Panc1 (cell line): ENCODE data around the gene CACNA2D3. TPM values are rescaled to one million over a fixed set of nuclear protein-coding genes. Genes with fewer than 3 reads are reported as not detected.

Experiments used
- ATAC-seq: fragments of 200-7000 bp; cut with Tn5 transposase; 2 replicates; pipeline ENCODE4 v1.9.1; 2020; ENCODE audit warnings: mild to moderate bottlenecking, moderate library complexity
- BruUV-seq: library from RNA; stranded (reverse); fragments of 400-500 nt; replicated peaks from 2 replicates; lab custom pipeline; 2021; lab: Mats Ljungman, UMichigan
- CTCF ChIA-PET: fragments of 300-600 bp; sonication (Branson Sonifier 250); formaldehyde crosslinking; loops from one replicate; lab custom pipeline; 2022; ENCODE audit warnings: antibody characterized with exemption; lab: Charles Lee
- POLR2A ChIA-PET: fragments of 300-600 bp; sonication (Branson Sonifier 250); formaldehyde crosslinking; loops from one replicate; lab custom pipeline; 2022; ENCODE audit warnings: antibody characterized with exemption; lab: Charles Lee
- DNase-seq: peaks from one replicate; pipeline ENCODE4 v3.0.0-alpha.2; 2010; ENCODE audit warnings: low read depth, low spot score
- H3K27ac ChIP-seq: 2 replicates; pipeline ENCODE4 v1.5.1; 2011; ENCODE audit warnings: mild to moderate bottlenecking, low read length, inconsistent platforms
- H3K27me3 ChIP-seq: fragments of 200-500 bp; sonication (Bioruptor generic); 2 replicates; pipeline ENCODE4 v1.6.0; 2014; ENCODE audit warnings: low read length, inconsistent platforms; ENCODE audit not compliant: control insufficient read depth, insufficient read depth
- H3K36me3 ChIP-seq: fragments of 200-500 bp; sonication (Bioruptor generic); 2 replicates; pipeline ENCODE4 v1.5.1; 2014; ENCODE audit warnings: inconsistent platforms, mild to moderate bottlenecking, low read length, moderate library complexity; ENCODE audit not compliant: control insufficient read depth, insufficient read depth
- H3K4me1 ChIP-seq: 2 replicates; pipeline ENCODE4 v1.5.1; 2011; ENCODE audit warnings: inconsistent platforms, mild to moderate bottlenecking, low read length, moderate library complexity; ENCODE audit not compliant: control insufficient read depth, insufficient read depth
- H3K4me3 ChIP-seq, 2 experiments: 2 replicates each; pipeline ENCODE4 v1.5.1; 2011 to 2012; ENCODE audit warnings: low read depth in 2 of 2, low read length in 2 of 2, mild to moderate bottlenecking in 2 of 2, inconsistent platforms in 1 of 2, moderate library complexity in 1 of 2
- H3K9me3 ChIP-seq: fragments of 200-500 bp; sonication (Bioruptor generic); 2 replicates; pipeline ENCODE4 v1.5.1; 2014; ENCODE audit warnings: low read depth, mild to moderate bottlenecking, inconsistent platforms, low read length, moderate library complexity; ENCODE audit not compliant: control insufficient read depth, insufficient read depth
- CTCF ChIP-seq: fragments of 450-650 bp; IDR thresholded peaks from 2 replicates; pipeline ENCODE4 v1.5.1; 2017; ENCODE audit warnings: mild to moderate bottlenecking
- POLR2AphosphoS5 ChIP-seq: IDR thresholded peaks from 2 replicates; pipeline ENCODE4 v1.6.1; 2012; ENCODE audit warnings: mild to moderate bottlenecking, low read depth, low read length, moderate library complexity
- SIN3A ChIP-seq: IDR thresholded peaks from 2 replicates; pipeline ENCODE4 v1.6.1; 2012; ENCODE audit warnings: low read depth, mild to moderate bottlenecking, low read length, moderate library complexity, borderline replicate concordance; ENCODE audit not compliant: insufficient read depth
- TCF7L2 ChIP-seq: IDR thresholded peaks from 2 replicates; pipeline ENCODE4 v1.6.1; 2011; ENCODE audit warnings: mild to moderate bottlenecking, low read depth, low read length, inconsistent platforms
- in situ Hi-C: cut with HindIII; loops from 2 replicates; pipeline ENCODE4 v1.10.0; 2016; ENCODE audit warnings: low sequenced_read_pairs, low pct_unique_long_range_greater_than_20kb
- intact Hi-C: fragments of 100-400 bp; cut with micrococcal nuclease; formaldehyde crosslinking; loops from one replicate; pipeline ENCODE4 v1.10.0; 2022; ENCODE audit not compliant: unreplicated experiment
- total RNA-seq: library from RNA; stranded (reverse); gene quantifications from one replicate; pipeline ENCODE4 v1.2.1, GENCODE V29; 2021; ENCODE audit not compliant: unreplicated experiment
- TF ChIP-seq, protein P1 (sequence below), 2 experiments: IDR thresholded peaks; 2 replicates each; pipeline ENCODE4 v1.6.1; 2011 to 2012; ENCODE audit warnings: low read depth in 2 of 2, control low read depth in 1 of 2, low read length in 1 of 2, mild to moderate bottlenecking in 1 of 2, moderate library complexity in 1 of 2; ENCODE audit not compliant: insufficient read depth in 1 of 2

CACNA2D3 gene
- total RNA-seq, 1 experiment from 2014 or later: 0.41 TPM

- ChIA-PET CTCF (no interaction called here), POLR2A (no interaction called here)
- DNase-seq (no peak), ATAC-seq (no peak)
- Histone ChIP-seq H3K9me3 (no peaks in the 10 kb centered on the region), H3K27ac (no peak overlapping the region), H3K4me3 (no peak overlapping the region), H3K4me1 (no peaks in the 10 kb centered on the region), H3K36me3 (no peaks in the 10 kb centered on the region), H3K27me3 (no peaks in the 10 kb centered on the region)
- in situ Hi-C loops (no loop called here), intact Hi-C loops (no loop called here)
- no TSS peak for BruUV-seq
- no peak for TF ChIP-seq POLR2AphosphoS5
- no peak for TF ChIP-seq SIN3A
- no peak for TF ChIP-seq TCF7L2
- TF ChIP-seq, protein P1, sequence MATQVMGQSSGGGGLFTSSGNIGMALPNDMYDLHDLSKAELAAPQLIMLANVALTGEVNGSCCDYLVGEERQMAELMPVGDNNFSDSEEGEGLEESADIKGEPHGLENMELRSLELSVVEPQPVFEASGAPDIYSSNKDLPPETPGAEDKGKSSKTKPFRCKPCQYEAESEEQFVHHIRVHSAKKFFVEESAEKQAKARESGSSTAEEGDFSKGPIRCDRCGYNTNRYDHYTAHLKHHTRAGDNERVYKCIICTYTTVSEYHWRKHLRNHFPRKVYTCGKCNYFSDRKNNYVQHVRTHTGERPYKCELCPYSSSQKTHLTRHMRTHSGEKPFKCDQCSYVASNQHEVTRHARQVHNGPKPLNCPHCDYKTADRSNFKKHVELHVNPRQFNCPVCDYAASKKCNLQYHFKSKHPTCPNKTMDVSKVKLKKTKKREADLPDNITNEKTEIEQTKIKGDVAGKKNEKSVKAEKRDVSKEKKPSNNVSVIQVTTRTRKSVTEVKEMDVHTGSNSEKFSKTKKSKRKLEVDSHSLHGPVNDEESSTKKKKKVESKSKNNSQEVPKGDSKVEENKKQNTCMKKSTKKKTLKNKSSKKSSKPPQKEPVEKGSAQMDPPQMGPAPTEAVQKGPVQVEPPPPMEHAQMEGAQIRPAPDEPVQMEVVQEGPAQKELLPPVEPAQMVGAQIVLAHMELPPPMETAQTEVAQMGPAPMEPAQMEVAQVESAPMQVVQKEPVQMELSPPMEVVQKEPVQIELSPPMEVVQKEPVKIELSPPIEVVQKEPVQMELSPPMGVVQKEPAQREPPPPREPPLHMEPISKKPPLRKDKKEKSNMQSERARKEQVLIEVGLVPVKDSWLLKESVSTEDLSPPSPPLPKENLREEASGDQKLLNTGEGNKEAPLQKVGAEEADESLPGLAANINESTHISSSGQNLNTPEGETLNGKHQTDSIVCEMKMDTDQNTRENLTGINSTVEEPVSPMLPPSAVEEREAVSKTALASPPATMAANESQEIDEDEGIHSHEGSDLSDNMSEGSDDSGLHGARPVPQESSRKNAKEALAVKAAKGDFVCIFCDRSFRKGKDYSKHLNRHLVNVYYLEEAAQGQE (IDR thresholded peaks at IDR 0.05; ENCODE audit: insufficient read depth in 1 of 2, low read depth in 2 of 2, low read length in 1 of 2): no peak
- no peak for TF ChIP-seq CTCF
These were observed 621.9 kb downstream of the CACNA2D3 start for GRCh38 chr3:54744291-54744690.

DNA sequence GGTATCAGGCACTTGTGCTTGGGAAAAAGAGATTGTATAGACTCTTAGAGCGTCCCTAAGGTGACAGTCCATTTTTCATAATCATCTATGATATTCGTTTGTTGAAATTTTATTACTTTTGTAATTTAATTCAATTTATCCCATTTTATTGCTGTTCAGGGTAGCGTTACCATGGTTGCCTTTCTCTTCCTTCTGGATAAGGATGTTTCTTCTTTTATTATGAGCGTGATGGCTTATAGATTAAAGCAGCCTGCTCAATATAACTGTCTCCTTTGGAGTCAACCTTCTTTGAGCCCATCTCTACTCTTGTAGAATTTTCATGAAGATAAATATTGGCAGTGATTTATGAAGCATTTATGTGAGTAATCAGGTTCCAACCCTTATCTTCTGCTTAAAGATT lies 623.5 kb downstream of the CACNA2D3 start:
- intact Hi-C loops: no loop called here
- ATAC-seq: no peak
- H3K27me3 ChIP-seq: no peaks in the 10 kb centered on the region
- CTCF ChIA-PET: no interaction called here
- POLR2A ChIA-PET: no interaction called here
- no peak overlapping the region for H3K27ac ChIP-seq
- no peaks in the 10 kb centered on the region for H3K36me3 ChIP-seq
- no peak overlapping the region for H3K4me3 ChIP-seq
- no TSS peak for BruUV-seq
- H3K4me1 ChIP-seq: no peaks in the 10 kb centered on the region
- H3K9me3 ChIP-seq: no peaks in the 10 kb centered on the region
- no peak for TF ChIP-seq SIN3A
- TF ChIP-seq POLR2AphosphoS5: no peak
- TF ChIP-seq, protein P1 (IDR thresholded peaks at IDR 0.05; ENCODE audit: insufficient read depth in 1 of 2, low read depth in 2 of 2, low read length in 1 of 2): no peak
- TF ChIP-seq TCF7L2: no peak
- TF ChIP-seq CTCF: no peak
- in situ Hi-C loops: no loop called here
- DNase-seq: no peak
